HG03039 (cell line): Measurements from ENCODE around the gene SPON2.

Experiments
- ATAC-seq: cut with Tn5 transposase; IDR thresholded peaks from one replicate; pipeline ENCODE4 v1.9.1; 2021; ENCODE audit warnings: mild to moderate bottlenecking, moderate library complexity; ENCODE audit not compliant: unreplicated experiment

Gene SPON2

DNA sequence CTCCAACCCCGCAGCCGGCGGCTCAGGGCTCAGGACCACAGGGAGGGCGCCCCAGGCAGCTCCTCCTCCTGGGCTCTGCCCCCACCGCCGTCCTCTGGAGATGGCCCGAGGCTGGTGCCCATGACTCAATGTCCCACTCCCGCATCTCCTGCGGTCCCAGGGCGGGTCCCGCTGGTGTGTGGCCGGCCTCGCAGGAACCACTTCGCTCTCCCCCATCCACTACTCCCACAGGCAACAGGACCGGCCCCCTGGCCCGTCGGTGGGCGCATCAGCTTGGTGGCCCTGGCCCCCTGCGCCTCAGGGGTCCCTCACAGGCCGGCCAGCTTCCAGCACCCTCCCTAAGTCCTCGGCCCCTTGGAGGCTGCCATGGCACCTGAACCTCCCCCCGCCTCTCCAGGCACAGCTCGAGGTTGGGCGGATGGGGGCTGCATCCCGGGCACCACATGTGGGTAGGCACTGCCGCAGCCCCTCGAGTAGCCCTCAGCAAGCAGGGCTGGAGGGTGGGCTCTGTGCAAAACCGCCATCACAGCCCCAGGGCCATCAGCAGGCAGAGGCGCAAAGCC lies 22.8 kb upstream of the SPON2 start:
- ATAC-seq = no peak

GRCh38 chr4:1194010-1194900 lies 21.9 kb upstream of the SPON2 start:
- ATAC-seq = no peak

- no peak for ATAC-seq
Observed at GRCh38 chr4:1193206-1194009, 21.0 kb upstream of the SPON2 start.

DNA sequence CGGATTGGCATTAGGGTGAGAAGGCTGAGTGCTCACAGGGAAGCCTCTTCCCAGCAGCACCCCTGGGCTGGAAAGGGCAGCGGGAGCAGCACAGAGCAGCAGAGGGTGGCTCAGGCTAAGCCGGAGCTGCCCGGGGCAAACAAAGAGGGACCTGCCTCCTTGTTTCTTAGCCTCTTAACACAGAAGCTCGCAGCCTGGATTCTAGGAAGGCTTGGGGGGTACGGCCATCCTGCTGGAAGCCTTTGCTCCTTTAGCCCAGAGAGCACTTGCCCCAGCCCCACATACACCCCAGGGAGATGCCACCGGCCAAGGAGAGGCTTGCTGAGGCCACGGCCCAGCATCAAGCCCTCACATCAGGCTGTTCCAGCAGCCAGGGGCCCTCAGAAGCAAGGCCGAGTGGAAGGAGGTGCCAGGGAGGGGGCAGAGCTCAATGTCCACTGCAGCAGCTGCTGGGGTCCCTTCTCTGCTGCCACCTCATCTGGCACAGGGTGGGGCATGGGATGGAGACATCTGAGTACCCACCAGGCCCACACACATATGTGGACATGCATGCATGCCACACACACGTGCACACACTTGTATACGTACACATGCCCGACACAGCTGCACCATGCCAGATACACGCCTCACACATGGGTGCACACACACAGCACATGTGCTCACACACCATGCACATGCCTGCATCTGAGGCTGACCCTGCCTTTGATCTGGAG lies 20.3 kb upstream of the SPON2 start:
- ATAC-seq = no peak

- ATAC-seq = no peak
Observed at GRCh38 chr4:1192091-1192492, 19.7 kb upstream of the SPON2 start.

DNA sequence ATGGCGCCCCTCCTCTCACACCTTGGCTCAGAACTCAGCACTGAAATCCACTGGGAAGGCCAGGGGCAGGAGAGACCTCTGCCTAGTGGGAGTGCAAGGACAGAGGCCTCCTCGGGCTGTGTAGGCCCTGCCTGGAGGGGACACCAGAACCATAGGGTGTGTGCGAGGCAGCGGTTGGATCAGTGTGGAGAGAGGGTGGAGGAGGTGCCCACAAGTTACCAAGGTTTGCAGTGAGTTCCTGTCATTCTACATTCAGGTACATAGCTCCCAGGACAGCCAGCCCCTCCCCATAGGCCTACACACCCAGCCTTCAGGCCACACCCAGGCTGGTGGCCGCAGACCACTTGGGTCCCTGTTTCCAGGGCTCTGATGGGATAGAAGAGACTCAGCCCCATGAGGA lies 19.2 kb upstream of the SPON2 start:
- ATAC-seq = no peak

DNA sequence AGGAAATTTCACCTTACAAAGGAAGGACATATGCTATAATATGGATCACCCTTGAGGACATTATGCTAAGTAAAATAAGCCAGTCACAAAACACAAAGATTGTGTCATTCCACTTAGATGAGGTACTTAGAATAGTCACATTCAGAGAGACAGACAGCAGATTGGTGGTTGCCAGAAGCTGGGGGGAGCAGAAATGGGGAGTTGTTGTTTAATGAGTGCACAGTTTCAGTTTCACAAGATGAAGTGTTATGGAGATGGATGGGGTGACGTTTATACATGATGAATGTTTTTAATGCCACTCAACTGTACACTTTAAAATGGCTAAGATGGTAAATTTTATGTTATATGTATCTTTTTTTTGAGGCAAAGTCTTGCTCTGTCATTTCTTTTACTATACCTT lies 14.8 kb upstream of the SPON2 start:
- ATAC-seq = no peak

DNA sequence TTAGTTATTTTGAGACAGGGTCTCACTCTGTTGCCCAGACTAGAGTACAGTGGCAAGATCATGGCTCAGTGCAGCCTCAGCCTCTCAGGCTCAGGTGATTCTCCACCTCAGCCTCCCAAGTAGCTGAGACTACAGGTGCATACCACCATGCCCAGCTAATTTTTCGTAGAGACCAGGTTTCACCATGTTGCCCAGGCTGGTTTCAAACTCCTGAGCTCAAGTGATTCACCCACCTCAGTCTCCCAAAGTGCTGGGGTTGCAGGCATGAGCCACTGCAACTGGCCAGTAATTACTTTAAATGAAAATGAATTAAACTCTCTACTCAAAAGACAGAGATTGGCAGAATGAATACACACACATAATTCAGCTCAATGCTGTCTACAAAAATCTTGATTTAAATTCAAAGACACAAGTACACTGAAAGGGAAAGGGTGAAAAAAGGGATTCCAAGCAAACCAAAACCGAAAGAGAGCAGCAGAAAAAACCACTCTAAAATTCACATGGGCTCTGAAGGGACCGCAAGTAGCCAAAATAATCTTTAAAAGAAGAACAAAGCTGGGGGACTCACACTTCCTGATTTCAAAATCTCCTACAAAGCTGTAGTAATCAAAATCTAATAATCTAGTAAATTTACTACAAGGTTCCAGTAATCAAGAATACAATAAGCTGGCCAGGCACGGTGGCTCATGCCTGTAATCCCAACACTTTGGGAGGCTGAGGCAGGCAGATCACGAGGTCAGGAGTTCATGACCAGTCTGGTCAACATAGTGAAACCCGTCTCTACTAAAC lies 11.8 kb upstream of the SPON2 start:
- no peak for ATAC-seq

GRCh38 chr4:1182313-1182712 lies 9.9 kb upstream of the SPON2 start:
- ATAC-seq = no peak

- no peak for ATAC-seq
Observed at GRCh38 chr4:1180663-1181062, 8.3 kb upstream of the SPON2 start.

DNA sequence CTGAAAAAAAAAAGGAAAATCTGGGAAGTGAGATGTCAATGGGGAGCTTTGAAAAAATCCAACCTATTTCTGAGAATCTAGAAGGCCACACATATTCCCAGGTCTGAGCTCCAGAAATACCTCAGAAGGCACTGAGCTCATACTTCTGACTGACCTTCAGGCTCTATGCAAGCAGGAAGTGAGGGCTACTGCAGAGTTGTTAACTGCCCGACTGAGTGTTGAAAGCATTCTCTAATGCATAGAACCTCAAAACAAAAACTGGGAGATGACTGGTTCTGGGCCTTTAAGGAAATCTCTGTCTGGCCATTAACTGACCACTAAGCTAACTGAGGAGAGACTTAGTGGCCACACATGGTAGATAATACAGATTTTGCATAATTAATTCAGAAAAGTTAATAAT lies 7.6 kb upstream of the SPON2 start:
- no peak for ATAC-seq

DNA sequence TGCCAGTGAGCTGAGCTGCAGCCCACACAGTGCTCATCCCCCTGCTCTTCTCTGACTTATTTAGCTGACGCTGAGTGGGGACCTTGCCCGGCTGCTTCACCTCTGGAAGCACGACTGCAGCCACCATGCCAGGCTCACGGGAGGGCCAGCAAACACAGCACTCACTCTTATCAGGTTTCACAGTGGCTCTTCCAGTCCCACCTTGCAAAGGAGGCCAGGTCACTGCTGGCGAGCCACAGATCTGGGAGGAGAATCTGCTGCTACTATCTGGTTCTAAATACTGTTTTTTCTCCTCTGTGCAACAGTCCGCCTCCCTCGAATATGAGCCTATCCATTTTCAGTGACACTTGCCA lies 6.7 kb upstream of the SPON2 start:
- ATAC-seq = no peak

DNA sequence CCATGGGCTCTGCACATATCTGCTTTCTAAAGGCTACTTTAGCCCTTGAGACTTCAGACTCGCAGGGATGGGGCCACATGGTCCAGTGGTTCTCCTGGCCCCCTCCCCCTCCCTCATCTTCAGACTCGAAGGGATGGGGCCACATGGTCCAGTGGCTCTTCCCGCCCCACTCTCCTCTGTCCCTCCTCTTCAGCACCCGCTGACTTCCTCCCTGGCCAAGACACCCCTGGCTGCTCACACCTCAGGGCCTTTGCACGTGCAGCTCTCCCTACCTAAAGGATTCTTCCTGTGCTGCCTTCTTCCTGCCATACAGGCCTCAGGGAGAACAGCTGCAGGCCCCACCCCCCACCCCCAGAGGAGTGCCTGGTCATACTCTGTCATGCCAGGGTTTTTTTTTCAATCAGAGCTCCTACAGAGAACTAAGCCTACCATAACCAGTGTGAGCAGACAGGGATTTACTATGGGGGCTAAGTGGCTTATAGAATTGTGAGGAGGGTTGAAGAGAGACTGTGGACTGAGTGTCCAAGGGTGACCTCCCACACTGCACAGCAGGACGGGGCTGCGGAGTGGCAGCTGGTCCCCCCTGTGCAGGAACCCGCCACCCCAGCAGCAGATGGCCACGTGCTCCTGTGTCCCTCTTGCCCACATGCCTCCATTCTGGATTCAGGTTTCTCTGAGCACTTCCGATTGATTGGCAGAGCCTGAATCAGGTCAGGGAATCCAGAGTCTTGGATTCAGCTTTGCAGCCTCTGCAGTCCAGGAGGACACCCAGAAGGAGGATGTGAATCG lies 6.1 kb upstream of the SPON2 start:
- no peak for ATAC-seq

GRCh38 chr4:1177274-1178141 lies 5.1 kb upstream of the SPON2 start:
- ATAC-seq = no peak

GRCh38 chr4:1176398-1177273 lies 4.3 kb upstream of the SPON2 start:
- no peak for ATAC-seq

DNA sequence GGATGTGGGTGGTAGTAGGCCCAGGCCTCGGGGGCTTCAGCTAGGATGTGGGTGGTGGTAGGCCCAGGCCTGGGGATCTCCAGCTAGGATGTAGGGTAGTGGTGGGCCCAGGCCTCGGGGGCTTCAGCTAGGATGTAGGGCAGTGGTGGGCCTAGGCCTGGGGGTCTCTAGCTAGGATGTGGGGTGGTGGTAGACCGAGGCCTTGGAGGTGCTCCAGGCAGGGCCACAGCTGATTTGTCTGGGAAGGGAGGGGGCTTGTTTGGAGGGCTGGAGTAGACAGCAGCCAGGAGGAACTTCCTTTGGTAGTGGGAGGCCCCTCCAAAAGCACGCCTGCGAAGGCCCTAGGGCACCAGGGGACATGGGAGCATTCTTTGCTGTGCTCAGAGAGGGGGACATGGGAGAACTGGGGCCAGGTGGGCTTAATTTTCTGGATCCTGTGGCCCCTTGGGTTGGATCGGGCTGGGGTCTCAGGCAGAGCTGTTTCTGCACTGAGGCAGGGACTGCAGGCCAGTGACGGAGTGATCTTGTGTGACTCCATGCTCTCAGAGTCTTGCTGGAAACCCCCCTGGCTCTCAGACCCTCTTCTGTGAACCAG lies 3.3 kb upstream of the SPON2 start:
- no peak for ATAC-seq

DNA sequence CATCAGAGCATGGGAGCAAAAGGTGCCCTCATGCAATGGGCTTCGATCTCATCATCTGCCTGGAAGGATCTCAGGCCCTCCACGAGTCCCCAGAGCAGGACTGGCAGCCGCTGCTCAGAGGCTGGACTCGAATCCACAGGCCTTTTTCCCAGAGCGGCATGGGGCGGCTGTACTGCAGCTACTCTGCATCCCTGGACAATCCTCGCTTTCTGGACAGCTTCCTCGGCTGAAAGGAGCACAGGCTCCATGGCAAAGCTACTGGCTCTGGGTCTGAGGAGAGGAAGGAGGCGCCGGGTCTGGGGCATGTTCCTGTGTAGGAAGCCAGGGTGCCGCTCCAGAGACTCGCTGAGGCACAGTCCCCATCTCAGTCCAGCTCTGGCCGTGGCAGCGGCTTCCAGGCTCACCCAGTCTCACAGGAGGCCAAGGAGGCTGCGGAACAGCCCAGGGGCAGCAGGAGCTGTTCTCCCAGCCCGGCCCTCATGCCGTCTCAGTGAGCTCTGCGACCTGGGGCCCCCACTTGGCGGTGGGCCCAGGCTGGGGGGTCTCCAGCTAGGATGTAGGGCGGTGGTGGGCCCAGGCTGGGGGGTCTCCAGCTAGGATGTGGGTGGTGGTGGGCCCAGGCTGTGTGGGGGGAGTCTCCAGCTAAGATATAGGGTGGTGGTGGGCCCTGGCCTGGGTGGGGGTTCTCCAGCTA lies 2.7 kb upstream of the SPON2 start:
- ATAC-seq = no peak
